Left colon (tissue), 2 donors: ENCODE measurements around the gene PRKAR1B. TPM values are rescaled to one million over a fixed set of nuclear protein-coding genes. Genes with fewer than 3 reads are reported as not detected.

Experiments used
- ATAC-seq: fragments of 200-7000 bp; cut with Tn5 transposase; one replicate; pipeline ENCODE4 v1.9.1; 2020; ENCODE audit warnings: mild to moderate bottlenecking, moderate library complexity
- DNase-seq, 2 donors: peaks; one replicate each; pipeline ENCODE4 v3.0.0-alpha.2; 2020
- intact Hi-C, 2 donors: fragments of 100-400 bp; cut with DNase I in 1 of 2; cut with micrococcal nuclease in 1 of 2; formaldehyde crosslinking; loops; one replicate each; pipeline versions ENCODE4 v1.11.2 to v1.14.0; 2022; cut with DNase I, micrococcal nuclease
- total RNA-seq, 2 donors: library from RNA; stranded (reverse); fragmentation: NEBNext Ultra II Directional; extraction: Animal tissue kit (Norgen Biotek cat#: 25700); gene quantifications; one replicate each; pipeline ENCODE4 v1.2.1, GENCODE V29; 2021
- donor health status: DM: no; HTN: no; CAD: no.
- donor health status: DM: yes; HTN: yes; CAD: no.

The PRKAR1B gene
- total RNA-seq, 2 donors from 2014 or later, result 26.5 to 31.0 TPM

DNA sequence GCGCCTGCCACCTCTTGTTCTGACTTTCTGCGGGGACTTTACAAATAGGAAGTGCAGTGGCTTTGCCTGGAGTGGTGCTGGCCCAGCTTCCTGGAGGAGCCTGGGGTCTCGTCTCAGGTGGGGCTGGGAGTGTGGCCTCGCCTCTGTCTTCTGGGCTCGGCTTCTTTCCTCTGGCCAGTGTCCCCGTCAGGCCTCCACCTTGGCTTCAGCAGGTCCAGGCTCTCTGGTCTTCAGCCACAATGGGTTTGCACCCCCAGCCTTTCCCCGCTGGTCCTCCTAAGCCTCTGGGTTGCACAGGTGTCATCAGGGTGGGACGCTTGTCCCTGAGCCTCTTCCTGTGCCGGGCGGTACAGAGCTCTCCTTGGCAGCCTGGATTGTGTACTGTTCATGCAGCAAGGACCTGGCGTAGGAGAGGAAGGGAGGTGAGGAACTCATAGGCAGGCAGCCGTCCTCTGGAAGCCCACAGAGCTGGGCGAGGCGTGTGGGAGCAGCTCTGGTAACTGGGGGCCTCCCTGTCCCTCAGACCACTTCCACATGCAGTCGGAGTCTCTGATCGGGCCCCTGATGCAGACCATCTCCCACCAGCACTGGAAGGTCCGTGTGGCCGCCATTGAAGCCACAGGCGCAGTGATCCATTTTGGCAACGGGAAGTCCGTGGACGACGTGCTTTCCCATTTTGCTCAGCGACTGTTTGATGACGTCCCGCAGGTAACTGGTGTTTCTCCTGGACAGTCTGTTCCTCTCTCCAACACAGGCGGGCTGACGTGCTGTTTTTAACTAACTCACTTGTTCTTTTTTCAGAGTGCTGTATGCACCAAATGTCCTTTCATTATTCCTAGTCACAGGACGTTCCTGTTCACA is 2.3 kb upstream of the PRKAR1B start:
- no peak for DNase-seq
- intact Hi-C loops, result no loop called here

DNA sequence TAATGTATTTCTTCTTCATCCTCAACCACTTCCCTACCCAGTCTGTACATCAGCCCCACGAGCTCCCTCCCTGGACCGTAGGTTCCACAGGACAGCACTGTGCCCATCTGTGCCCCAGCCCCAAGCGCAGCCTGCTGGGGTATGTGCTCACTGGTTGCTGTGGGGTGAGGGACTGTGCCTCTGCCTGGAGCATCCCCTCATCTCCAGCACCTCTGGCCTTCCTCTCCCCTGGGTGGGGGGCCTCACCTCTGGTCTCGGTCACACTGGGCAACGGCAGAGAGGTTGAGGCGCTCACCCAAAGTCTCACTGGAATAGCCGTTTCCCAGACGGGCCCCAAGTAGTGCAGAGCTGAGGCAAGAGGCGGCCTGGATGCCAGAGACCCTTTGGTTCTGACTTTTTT is 1.5 kb upstream of the PRKAR1B start:
- ATAC-seq, result no peak
- intact Hi-C loops, result no loop called here
- no peak for DNase-seq

More for the DNA sequence above, 2.3 kb upstream of the PRKAR1B start:
- no peak for ATAC-seq

- DNase-seq (peak in 1 of 2 donors; percentile 35), ATAC-seq (peak; percentile 23)
- intact Hi-C loops, result no loop called here
These were observed 852 bp upstream of the PRKAR1B start for GRCh38 chr7:727806-728460.

DNA sequence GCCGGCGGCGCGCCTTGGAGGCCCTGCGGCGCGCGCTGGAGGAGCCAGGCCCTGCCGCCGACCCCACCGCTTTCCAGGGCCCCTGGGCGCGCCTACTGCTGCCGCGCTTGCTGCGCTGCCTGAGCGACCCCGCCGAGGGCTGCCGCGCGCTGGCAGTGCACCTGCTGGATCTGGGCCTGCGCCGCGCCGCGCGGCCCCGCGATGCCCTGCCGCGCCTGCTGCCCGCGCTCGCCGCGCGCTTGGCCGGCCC is 302 bp downstream of the PRKAR1B start:
- DNase-seq (no peak), ATAC-seq (no peak)
- intact Hi-C loops, result no loop called here

DNA sequence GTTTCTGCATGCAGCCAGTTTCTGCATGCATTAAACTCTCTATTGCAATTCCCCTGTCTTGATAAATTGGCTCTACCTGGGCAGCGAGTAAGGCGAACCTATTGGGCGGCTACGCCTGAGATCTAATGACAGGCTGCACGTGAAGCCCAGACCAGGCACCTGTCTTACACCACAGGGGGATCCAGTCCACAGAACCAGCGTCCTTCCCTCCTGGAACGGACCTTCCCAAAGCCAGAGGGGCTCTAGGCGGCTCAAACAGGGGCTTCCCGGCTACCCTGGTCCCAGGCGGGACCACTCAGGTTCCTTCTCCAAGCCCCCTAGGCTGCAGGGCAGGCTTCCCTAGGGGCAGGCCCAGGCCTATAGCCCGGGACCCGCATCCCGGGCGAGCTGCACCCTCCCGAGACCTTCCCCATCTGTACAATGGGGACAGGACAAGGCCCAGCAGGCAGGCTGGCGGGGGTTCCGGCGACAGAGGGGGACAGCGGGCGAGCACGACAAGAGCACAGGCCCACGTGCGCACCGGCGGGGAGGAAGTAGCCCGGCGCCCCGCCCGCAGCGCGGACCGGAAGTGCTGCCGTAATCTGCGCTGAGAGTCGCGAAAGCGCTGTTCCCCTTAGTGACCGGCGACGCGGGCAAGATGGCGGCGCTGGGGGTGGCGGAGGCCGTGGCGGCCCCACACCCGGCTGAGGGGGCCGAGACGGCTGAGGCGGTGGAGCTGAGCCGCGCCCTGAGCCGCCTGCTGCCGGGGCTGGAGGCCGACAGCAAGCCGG is 812 bp downstream of the PRKAR1B start, which contains the start of gene DNAAF5:
Gene DNAAF5 (plus strand): TSS at position 616 of the 770 bp plus-strand sequence. CDS start 22 bp downstream, at position 638.
- intact Hi-C loops, result no loop called here
- peak; percentile 85 for ATAC-seq
- DNase-seq, result peak; percentile 84 to 91

DNA sequence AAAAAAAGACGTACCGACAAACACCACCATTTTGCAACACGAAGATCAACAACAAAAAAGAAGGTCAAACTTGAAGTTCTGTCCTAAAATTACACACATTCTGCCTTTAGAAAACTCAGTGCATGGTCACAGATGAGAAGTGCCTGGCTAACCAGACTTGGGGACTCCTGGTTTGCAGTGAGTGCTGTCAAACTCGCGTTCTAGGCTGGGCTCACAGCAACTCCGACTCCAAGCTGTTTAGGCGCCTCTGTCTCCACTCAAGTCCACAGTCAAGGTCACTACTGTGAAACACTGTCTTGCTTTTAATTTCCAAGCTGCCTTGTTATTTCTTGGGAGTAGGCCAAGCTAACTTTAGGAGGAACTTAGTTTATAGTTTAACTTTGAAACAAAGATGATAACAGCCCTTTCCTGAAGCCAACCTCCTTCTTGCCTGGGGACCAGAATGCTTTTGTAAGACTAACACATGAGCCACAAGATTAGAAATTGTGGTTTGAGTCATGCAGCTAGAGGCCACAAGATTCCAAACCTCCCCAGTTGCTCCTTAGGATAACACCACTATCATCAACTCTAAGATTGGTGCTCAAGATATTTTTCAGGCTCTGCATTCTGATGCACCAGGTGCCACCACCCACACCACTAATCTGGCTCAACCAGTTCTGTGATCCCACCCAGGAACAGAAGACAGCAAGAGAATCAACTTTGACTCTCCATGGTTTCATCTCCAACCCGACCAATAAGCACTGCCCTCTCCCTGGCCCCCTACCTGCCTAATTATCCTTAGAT is 1.7 kb downstream of the PRKAR1B start:
- DNase-seq (no peak), ATAC-seq (no peak)
- intact Hi-C loops, result no loop called here

GRCh38 chr7:724298-724697 is 2.8 kb downstream of the PRKAR1B start:
- intact Hi-C loops, result no loop called here
- ATAC-seq, result no peak
- no peak for DNase-seq

GRCh38 chr7:723541-723940 is 3.5 kb downstream of the PRKAR1B start:
- no peak for ATAC-seq
- intact Hi-C loops, result no loop called here

GRCh38 chr7:721619-722248 is 5.3 kb downstream of the PRKAR1B start:
- no peak for ATAC-seq
- intact Hi-C loops, result no loop called here
- DNase-seq, result no peak

More at GRCh38 chr7:723541-723940, 3.5 kb downstream of the PRKAR1B start:
- no peak for DNase-seq

DNA sequence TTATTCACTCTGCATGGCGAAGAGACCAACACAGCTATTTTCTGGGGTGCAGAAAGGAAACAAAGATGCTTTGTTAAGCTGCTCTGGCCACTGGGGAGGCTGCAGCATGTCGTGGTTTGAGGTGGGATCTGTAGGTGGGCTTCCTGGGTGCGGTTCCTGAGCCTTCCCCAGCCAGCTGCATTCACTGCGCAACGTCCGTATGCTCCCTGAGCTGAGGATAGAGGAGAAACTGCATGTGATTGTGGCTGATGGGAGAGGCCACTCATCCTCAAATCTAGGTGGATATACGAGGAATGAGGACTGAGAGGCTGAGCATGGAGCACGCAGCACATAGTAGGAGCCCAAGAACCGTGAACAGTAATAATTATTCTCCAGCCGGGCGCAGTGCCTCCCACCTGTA is 10.4 kb downstream of the PRKAR1B start:
- ATAC-seq (no peak), DNase-seq (no peak)
- intact Hi-C loops, result no loop called here

DNA sequence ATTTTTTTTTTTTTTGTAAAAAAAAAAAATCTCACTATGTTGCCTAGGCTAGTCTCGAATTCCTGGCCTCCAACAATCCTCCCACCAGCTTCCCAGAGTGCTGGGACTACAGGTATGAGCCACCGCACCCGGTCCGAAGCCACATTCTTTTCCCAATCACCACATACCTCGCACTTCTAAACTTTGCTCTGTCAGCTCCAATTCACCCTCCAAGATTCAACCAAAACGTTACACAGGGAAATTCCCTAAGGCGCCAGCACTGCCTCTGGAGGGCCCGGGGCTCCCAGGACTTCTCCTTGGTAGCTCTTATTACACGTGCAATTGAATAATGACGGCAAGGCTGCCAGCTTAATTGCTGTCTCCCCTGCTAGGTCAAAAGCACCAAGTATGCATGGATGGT is 10.9 kb downstream of the PRKAR1B start:
- no peak for DNase-seq
- no peak for ATAC-seq
- intact Hi-C loops, result no loop called here

DNA sequence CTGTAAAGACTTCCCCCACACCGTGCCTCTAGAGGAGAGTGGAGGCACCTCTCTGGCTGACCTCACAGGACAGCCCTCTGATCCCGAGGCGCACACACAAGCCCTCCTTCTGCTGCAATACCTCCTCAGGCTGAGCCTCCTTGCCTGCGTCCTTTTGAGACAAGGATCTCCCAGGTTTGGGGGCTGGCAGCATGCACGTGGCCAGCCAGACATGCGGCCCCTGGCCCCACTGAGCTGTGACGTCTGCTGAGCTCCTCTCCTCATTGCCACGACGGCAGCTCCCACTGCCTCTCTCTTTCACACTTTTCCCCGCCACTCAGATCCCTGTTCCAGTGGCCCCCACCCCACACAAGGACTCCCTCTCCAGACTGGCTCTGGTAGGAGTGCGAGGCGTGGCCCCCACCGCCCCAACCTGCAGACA is 12.8 kb downstream of the PRKAR1B start:
- ATAC-seq (no peak), DNase-seq (no peak)
- intact Hi-C loops, result no loop called here

- intact Hi-C loops, result no loop called here
- DNase-seq (no peak), ATAC-seq (peak; percentile 19)
These were observed 13.4 kb downstream of the PRKAR1B start for GRCh38 chr7:713488-714230.

DNA sequence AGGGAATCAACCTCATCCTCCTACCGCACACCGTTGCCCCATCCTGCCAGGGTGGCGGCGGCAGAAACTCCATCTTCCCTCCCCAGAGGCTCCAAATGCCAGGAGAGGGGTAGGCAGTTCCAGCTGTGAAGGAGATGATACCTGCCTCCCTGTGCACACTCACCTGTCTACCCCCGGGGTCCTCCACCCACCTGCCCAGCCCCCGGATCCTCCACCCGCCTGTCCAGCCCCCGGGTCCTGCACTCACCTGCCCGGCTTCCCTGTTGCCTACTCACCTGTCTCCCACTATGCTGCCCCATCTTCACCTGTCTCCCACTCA is 14.0 kb downstream of the PRKAR1B start:
- intact Hi-C loops, result no loop called here
- ATAC-seq (no peak), DNase-seq (no peak)

DNA sequence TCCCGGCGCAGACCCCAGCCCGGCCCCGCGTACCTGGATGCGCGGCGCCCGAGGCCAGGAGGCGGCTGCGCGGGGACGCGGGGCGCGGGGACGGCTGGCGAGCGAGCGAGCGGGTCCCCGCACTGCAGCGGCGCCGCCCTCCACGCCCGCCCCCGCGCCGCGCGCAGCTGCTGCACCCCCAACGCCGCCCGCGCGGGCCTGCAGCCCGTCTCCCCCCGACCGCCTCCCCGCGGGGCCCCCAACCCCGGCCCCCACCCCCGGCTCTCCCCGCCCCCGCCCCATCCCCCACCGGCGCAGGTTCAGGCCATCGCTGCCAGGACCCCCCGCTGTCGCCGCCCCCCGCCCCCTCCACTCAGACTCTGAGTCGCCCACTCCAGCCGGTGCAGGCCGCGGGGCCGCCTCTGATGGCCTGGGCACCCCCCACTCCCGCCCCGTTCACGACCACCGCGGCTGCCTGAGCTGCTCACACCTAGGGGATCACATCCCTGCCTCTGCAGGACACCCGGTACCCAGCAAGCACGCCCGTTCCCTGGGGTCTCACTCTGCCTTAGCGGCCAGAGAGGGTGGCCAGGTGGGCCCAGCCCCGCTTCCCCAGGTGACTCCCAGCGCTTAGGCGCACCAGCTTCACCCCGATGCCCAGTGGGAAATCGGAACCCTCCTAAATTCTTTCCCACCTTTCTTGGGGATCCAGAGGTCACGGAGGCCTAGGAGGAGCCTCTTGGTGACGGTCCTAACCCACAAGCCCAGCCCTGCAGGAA is 14.5 kb downstream of the PRKAR1B start:
- intact Hi-C loops, result no loop called here
- DNase-seq (no peak), ATAC-seq (peak; percentile 40)

GRCh38 chr7:711922-712380 is 15.1 kb downstream of the PRKAR1B start:
- ATAC-seq, result no peak
- intact Hi-C loops, result no loop called here
- DNase-seq, result no peak
